GM18508 (cell line): Measurements from ENCODE around the gene TNFRSF19.

ENCODE experiments used
- ATAC-seq: cut with Tn5 transposase; IDR thresholded peaks from one replicate; pipeline ENCODE4 v1.9.1; 2021; ENCODE audit warnings: moderate number of reproducible peaks; ENCODE audit not compliant: insufficient read depth, unreplicated experiment

TNFRSF19 gene

DNA sequence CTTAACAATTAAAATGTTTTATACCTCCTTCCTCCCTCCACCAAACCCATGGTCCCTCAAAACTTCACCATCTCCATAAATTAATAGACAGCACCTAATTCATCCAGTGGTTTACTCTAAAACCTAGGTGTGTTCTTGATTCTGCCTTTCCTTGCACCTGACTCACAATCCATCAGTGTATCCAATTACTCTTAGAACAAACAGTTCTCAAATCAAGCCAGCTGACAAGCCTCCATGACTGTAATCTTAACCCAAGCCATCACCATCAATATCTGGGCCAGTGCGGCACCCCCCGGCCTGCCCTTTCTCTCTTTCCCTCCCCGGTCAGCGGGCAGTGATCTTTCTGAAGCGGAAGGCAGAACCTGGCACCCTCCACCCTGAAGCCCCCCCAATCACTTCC is 75.6 kb downstream of the TNFRSF19 start:
- no peak for ATAC-seq

DNA sequence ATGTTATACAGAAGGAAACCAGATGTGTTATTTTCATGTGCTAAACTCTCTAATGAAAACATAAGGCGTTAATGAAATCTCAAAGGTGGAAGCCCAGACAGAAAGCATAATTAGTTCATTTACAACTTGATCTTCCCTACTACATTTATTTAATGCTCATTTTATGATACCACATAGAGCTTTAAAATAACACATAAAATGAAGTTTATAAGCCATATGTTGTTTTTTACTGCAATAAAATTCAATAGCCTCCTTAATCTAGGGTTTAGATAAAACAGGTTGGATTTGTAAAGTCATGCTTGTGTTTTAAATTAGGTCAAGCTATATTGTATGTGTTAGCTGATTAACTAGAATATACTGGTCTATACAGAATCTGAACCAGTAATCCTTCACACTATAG is 81.2 kb downstream of the TNFRSF19 start:
- ATAC-seq, result no peak

DNA sequence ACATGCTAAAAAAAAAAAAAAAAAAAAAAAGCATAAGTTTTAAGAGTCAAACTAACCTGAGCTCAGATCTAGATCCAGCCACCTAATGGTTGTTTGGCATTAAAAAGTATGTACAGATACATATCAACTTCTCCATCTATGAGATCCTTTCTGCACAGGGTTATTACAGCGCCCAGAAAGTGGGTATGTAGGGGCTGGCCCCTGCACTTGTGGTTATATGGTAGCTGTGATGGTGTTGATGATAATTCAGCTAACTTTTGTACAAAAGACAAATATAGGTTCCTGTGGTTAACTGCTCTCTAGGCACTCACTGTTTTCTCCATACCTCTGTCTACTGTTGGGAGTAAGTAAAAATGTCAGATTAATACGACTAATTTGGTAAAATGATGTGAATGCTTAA is 81.7 kb downstream of the TNFRSF19 start:
- no peak for ATAC-seq

DNA sequence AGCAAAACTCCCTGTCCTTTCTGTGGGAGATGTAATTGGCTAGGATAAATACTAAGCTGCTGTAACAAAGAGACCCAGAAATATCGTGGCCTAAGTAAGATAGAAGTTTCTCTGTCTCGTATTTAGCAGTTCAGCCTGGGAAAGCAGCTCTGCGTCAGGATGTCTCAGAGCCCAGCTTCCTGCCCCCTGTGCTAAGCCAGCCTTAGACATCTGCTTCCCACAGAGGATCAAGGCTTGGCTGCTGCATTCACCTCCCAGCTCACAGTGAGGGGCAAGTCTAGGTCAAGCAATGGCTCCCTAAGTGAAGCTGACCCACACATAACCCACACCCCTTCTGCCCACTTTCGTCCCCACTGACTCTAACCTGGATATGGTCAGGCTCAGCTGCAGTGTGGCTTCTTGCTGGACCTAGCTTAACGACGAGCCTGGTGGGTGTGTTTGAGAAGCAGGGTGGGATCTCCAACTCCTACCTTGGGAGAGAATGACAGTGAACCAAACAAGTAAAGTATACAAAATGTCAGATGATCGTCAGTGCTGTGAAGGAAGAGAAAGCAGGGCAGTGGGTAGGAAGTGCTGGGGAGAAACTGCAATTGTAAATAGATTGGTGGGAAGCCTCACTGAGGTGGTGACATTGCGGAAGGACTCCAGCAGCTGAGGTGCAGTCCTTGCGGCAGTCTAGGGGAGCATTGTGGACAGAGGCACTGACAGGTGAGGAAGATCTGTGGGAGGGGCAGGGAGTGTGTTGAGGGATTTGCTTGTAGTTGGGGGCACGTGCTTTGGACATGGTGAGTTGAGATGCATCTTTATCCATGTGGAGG is 82.9 kb downstream of the TNFRSF19 start:
- no peak for ATAC-seq

DNA sequence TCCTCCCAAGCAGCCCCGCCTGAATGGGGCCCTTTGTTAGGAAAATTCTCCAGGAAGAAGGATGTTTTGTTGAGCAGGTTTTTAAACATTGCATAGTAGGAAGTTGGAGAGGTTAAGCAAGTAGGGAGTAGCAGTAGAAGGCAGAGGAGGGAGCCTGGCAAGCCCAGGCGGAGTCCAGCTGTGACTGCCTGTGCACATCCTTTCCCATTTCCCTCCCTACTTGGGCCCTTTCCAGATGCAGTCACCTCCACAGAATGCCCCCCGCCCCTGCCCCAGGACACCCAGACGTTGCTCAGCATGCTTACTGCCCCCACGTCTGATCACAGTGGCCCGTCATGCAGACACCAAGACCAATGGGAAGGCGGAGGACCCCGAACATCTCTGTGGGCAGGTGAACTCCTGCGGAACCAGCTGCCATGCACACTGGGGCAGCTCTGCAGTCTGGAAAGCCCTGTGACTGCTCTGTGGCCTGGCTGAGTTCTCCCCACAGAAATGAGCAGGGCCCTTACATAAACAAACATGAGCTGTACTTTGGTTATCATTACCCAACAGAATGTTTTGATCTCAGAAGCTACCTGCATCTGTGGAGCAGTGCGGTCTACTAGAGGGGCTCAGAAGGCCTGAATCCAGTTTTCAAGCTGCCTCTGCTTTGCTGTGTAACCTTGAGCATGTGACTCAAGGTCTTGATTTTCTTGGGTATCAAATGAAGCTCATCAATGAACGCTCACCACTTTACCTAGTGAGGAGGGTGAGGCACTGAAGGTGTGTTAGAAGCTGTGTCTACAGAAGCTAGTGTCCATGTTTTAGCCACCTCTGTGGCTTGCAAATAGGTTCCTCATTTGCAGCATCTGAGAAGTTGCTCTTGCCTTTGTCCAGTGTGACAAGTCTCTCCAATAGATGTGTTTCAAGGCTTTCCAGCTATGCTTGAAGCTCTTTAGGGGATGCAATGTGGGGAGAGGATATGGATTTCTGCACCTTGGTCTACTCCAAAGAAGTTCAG is 84.2 kb downstream of the TNFRSF19 start:
- no peak for ATAC-seq

DNA sequence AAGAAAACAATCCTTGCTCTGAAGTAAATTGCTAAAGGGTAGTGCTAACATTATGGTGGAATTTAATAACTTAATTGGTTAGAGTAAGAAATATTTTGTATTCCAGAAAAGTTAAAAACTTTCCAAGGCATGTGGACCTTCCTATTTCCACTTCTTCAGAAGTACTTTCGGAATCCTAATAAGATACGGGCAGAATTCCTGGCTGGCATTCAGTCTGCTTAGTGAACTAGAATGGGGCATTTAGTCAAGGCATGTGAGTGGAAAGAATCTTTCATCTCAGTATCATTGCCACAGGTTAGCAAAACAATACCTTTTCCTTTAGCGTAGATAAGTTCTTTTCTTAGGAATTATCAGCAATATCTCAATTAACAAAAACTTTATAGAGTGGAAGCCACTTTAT is 85.1 kb downstream of the TNFRSF19 start:
- no peak for ATAC-seq

DNA sequence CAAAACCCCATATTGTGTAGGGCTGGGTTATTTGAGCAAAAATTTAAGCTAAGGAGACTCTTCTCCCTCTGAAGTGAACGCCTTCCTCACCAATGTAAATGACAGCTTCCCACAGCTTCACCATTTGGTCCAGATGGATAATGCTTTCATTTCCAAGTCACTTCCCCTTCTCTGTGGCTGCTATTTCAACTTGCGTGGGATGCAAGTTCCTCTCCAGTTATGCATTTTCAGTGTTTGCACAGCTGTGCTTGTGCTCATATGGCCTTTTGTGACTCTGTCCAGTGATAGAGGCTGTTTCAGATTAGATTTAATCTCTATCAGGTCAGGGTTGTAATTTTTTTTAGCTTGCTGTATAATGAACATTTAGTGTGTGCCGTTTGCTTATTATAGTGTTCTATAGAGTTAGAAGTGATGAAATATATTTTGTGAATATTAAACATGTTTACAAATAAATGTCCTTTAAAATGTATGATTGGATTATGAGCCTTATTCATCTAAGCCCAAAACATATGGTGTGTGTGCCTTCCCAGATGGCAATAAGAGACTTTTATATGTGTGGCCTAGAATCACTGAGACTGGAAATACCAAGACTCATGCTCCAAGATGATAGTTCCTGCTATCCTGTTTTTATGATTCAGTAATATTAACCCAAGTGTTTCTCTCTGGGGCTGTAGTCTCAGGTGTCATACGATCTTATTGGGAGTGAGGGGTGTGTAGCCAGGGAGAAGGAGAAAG is 86.6 kb downstream of the TNFRSF19 start:
- no peak for ATAC-seq

DNA sequence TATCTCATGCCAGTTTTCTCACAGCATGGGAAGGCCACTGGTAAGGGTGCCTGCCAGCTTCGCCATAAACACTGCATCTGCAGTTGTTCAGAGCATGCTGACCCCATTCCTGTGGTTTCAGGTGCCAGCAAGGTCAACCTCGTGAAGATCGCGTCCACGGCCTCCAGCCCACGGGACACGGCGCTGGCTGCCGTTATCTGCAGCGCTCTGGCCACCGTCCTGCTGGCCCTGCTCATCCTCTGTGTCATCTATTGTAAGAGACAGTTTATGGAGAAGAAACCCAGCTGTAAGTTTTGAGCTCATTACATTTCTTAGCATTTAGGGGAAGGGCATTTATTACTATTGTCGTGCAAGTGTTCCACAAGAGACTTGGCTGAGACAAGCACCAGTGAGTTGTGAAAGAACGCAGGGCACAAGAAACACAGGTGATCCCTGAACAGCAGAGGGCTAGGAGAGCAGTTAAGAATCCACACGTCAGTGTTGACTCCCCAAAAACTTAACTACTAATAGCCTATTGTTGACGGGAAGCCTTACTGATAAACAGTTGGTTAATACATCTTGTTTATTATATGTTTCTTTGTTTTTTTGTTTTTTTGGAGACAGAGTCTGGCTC is 88.8 kb downstream of the TNFRSF19 start:
- no peak for ATAC-seq

DNA sequence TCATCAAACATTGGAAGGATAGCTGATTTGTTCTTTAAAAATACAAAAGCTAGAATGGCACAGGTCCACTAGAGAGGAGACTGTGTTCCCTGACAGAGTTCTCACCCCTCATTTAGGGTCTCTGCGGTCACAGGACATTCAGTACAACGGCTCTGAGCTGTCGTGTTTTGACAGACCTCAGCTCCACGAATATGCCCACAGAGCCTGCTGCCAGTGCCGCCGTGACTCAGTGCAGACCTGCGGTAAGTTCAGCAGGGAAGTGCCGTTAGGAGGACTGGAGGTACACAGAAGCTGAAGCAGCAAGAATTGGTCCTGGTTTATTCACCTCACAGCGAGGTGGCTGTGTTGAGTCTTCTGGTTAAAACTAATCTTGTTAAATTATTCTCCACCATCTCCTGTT is 90.0 kb downstream of the TNFRSF19 start:
- no peak for ATAC-seq

DNA sequence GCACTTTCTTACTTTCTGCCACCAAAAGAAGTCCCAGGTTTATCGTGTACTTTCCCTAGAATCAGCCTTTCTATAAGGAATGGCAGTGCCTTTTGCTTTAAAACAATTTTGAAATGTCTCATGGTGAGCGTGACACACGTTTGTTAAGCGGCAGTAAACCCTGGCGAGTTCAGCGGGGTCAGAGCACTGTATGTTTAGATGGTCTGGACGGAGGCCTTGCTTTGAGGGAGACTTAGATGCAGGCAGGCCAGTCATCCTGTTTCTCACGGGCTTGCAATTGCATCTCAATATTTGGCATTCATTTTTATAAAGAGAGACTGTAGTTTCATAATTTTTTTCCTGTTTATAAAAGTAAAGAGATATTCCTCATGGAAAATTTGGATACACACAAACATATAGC is 96.4 kb downstream of the TNFRSF19 start:
- ATAC-seq, result no peak

DNA sequence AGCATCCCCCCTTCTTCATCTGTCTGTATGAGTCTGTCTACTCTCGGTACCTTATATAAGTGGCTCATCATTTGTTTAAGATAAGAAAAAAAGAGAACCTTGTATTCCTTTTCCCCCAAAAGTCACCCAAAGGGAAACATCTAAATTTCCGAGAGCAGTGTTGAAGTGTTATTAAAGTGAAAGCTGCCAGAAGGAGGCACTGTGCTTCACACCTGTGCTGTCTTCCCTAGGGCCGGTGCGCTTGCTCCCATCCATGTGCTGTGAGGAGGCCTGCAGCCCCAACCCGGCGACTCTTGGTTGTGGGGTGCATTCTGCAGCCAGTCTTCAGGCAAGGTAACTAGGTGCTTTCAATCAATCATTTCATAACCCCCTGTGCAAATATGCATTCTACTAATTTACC is 97.5 kb downstream of the TNFRSF19 start:
- no peak for ATAC-seq

DNA sequence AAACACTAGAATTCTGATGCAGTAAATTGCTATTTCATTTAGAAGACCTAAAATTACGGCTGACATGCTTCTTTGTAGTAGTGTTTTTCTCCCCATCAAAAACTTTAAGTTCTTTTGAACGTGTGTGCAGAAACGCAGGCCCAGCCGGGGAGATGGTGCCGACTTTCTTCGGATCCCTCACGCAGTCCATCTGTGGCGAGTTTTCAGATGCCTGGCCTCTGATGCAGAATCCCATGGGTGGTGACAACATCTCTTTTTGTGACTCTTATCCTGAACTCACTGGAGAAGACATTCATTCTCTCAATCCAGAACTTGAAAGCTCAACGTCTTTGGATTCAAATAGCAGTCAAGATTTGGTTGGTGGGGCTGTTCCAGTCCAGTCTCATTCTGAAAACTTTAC is 98.3 kb downstream of the TNFRSF19 start:
- ATAC-seq, result no peak

DNA sequence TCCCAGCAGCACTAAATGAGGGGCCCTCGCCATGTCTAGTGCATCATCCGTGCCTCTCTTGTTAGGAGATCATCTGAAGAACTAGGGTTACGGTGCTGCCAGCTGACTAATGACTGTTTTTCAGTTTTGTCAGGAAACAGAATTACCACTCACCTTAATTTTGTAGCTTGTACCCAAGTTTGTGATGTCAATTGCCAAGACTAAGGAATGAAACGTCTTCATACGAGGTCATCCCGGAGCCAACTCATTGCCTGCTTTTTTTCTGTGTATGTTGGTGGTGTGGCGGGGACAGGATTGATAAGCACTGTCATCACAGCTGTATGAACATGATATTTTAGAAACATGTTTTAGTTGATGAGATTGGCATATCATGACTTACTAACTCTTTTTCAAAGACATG is 100.6 kb downstream of the TNFRSF19 start:
- ATAC-seq, result no peak

DNA sequence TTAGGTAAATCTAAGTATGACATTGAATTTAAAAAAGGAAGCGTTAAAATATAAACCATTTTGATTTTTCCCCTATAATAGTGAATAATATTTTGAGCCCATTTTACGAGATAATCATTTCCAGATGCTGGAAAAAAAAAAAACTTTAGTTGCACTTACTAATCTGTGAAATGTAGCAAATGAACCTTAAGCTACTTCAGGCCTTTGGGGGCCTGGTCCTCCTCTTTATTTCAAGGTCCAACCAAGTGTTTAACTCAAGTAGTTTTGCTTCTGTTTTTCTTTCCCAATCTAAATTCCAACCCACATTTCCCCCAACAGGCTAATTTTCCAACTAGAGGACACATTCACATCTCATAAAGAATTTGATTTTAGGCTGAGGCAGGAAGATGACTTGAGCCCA is 101.2 kb downstream of the TNFRSF19 start:
- no peak for ATAC-seq

DNA sequence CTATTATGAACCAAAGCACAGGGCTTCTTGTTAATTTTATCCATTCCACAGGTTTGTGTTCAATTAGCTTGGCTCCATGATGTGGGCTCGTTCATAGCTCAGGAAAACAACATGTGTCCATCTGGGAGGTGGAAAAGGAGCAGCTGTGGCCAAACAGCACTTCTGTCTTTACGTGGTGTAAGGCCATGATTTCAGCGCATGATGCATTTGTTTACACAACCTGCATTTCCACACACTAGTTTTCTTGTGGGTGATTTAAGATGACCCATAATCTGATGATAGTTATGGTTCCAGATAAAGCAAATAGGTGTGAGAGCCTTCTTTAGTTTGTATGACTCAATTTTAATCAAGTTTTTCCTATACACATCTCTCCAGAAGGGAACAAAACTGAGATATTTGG is 101.7 kb downstream of the TNFRSF19 start:
- no peak for ATAC-seq

DNA sequence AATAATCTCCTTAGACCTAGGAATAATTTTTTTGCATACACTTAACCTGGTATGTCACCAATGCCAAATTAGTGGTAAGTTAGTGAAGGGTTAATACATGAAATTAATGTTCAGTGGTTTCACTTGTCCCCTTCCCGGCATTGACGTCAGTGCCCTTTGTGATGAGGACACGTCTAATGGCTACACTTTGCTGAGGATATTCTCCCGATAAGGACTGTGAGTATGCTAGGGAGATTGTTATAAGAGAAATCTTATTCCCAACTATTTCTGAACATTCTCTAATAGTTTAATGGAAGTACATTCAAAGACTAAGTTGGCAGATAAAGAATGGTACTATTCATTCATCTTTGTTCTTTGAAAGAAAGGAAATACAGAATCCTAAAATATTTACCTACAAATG is 102.4 kb downstream of the TNFRSF19 start:
- no peak for ATAC-seq

DNA sequence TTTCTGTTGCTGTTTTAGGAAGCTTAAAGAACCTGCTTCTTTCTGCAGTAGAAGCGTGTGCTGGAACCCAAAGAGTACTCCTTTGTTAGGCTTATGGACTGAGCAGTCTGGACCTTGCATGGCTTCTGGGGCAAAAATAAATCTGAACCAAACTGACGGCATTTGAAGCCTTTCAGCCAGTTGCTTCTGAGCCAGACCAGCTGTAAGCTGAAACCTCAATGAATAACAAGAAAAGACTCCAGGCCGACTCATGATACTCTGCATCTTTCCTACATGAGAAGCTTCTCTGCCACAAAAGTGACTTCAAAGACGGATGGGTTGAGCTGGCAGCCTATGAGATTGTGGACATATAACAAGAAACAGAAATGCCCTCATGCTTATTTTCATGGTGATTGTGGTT is 103.1 kb downstream of the TNFRSF19 start:
- ATAC-seq, result no peak

DNA sequence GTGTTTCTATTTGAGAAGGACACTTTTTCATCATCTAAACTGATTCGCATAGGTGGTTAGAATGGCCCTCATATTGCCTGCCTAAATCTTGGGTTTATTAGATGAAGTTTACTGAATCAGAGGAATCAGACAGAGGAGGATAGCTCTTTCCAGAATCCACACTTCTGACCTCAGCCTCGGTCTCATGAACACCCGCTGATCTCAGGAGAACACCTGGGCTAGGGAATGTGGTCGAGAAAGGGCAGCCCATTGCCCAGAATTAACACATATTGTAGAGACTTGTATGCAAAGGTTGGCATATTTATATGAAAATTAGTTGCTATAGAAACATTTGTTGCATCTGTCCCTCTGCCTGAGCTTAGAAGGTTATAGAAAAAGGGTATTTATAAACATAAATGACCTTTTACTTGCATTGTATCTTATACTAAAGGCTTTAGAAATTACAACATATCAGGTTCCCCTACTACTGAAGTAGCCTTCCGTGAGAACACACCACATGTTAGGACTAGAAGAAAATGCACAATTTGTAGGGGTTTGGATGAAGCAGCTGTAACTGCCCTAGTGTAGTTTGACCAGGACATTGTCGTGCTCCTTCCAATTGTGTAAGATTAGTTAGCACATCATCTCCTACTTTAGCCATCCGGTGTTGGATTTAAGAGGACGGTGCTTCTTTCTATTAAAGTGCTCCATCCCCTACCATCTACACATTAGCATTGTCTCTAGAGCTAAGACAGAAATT is 103.8 kb downstream of the TNFRSF19 start:
- no peak for ATAC-seq

DNA sequence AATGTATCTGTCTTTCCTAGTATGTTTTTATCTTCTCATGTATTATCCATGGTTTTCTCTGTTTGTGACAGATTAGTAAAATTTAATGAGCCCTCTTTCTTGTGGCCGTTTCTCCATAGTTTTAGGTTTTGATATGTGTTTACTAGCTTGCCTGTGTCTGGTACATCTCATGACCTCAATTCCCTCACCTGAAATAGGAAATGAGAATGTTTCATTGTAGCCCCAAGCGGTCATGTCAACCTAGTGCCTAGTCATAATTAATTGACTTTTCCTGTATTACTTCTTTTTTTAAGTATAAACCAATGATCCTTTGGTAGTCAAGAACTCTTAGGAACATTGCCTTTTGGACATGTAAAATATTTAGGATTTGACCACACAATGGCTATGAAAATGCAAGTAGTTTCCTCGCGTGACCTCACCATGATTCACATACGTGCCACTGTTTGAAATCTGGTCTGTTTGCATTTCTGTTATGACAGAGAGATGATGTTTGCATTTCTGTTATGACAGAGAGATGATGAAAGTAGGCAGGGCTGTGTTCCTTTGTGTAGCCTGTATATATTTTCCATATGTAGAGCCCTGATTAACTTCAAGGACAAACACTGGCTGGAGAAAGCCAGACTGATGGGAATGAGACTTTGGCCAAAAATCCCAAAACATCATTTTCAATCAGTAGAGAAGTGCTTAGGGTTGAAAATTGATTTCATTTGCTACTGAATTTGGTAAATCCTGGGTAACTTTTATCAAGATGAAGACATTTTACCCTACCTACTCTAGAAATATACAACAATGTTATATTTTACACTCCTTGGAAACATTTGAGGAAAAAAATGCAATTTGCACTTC is 104.8 kb downstream of the TNFRSF19 start:
- no peak for ATAC-seq
